Measurements from ENCODE around the gene CPN1. TPM values are rescaled to one million over a fixed set of nuclear protein-coding genes. Genes with fewer than 3 reads are reported as not detected.
A peak's percentile ranks its signal among the peaks of the same experiment; 100 is the strongest.
"Not testable (repeated sequence)": the region's sequence is repeated elsewhere in the genome, so short reads cannot be mapped to it uniquely, and the experiment has no call there.

Gene CPN1
- total RNA-seq, 2 donors from 2014 or later, result not detected

GRCh38 chr10:100085596-100085995 lies 3.9 kb upstream of the CPN1 start:
- DNase-seq (no peak), ATAC-seq (no peak)
- intact Hi-C loops (cut with DNase I, micrococcal nuclease), result no loop called here

- intact Hi-C loops (cut with DNase I, micrococcal nuclease), result no loop called here
- ATAC-seq, result no peak
- no peak for DNase-seq
These were observed 2.0 kb upstream of the CPN1 start for GRCh38 chr10:100083623-100084022.

- ATAC-seq; intact Hi-C loops (cut with DNase I, micrococcal nuclease): not testable (repeated sequence)
These were observed 607 bp upstream of the CPN1 start for GRCh38 chr10:100082276-100082675.

GRCh38 chr10:100076750-100077149 lies 4.9 kb downstream of the CPN1 start:
- ATAC-seq (no peak), DNase-seq (no peak)
- intact Hi-C loops (cut with DNase I, micrococcal nuclease), result no loop called here

More at GRCh38 chr10:100082276-100082675, 607 bp upstream of the CPN1 start:
- not testable (repeated sequence) for DNase-seq

GRCh38 chr10:100075426-100076220 lies 6.0 kb downstream of the CPN1 start:
- intact Hi-C loops (cut with DNase I, micrococcal nuclease), result no loop called here
- DNase-seq (no peak), ATAC-seq (no peak)

- intact Hi-C loops (cut with DNase I, micrococcal nuclease), result no loop called here
- no peak for ATAC-seq
These were observed 9.2 kb downstream of the CPN1 start for GRCh38 chr10:100072514-100072913.

GRCh38 chr10:100071529-100071928 lies 10.1 kb downstream of the CPN1 start:
- ATAC-seq, result no peak
- intact Hi-C loops (cut with DNase I, micrococcal nuclease), result no loop called here

More at GRCh38 chr10:100072514-100072913, 9.2 kb downstream of the CPN1 start:
- DNase-seq, result no peak

GRCh38 chr10:100067466-100067865 lies 14.2 kb downstream of the CPN1 start:
- DNase-seq, result no peak
- ATAC-seq, result no peak
- intact Hi-C loops (cut with DNase I, micrococcal nuclease), result no loop called here

More at GRCh38 chr10:100071529-100071928, 10.1 kb downstream of the CPN1 start:
- no peak for DNase-seq

- intact Hi-C loops (cut with DNase I, micrococcal nuclease), result no loop called here
- ATAC-seq (no peak), DNase-seq (no peak)
These were observed 16.5 kb downstream of the CPN1 start for GRCh38 chr10:100065084-100065660.

GRCh38 chr10:100061401-100061800 lies 20.3 kb downstream of the CPN1 start:
- ATAC-seq, result no peak

GRCh38 chr10:100057948-100058347 lies 23.7 kb downstream of the CPN1 start:
- intact Hi-C loops (cut with DNase I, micrococcal nuclease), result no loop called here
- DNase-seq, result no peak
- no peak for ATAC-seq

More at GRCh38 chr10:100061401-100061800, 20.3 kb downstream of the CPN1 start:
- intact Hi-C loops (cut with DNase I, micrococcal nuclease), result no loop called here
- DNase-seq, result no peak

- DNase-seq (no peak), ATAC-seq (no peak)
- intact Hi-C loops (cut with DNase I, micrococcal nuclease), result no loop called here
These were observed 27.8 kb downstream of the CPN1 start for GRCh38 chr10:100053686-100054460.

GRCh38 chr10:100046021-100046486 lies 35.6 kb downstream of the CPN1 start:
- intact Hi-C loops (cut with DNase I, micrococcal nuclease), result loop anchor here in 1 of 2 donors (5.0 kb wide), 1 partner anchor 199 kb away; no protein-coding TSS in a partner anchor
- ATAC-seq, result peak; percentile 85
- peak; percentile 70 to 94 for DNase-seq

GRCh38 chr10:100045592-100045991 lies 36.1 kb downstream of the CPN1 start:
- DNase-seq (no peak), ATAC-seq (no peak)
- intact Hi-C loops (cut with DNase I, micrococcal nuclease), result loop anchor here (2.0 to 5.0 kb wide), 2 partner anchors 198 to 201 kb away; no protein-coding TSS in a partner anchor

GRCh38 chr10:100043796-100044195 lies 37.9 kb downstream of the CPN1 start:
- DNase-seq (no peak), ATAC-seq (peak; percentile 41)
- intact Hi-C loops (cut with DNase I, micrococcal nuclease), result loop anchor here in 1 of 2 donors (2.0 kb wide), 1 partner anchor 199 kb away; no protein-coding TSS in a partner anchor

- ATAC-seq, result peak; percentile 63
- DNase-seq, result no peak
- intact Hi-C loops (cut with DNase I, micrococcal nuclease), result no loop called here
These were observed 38.3 kb downstream of the CPN1 start for GRCh38 chr10:100043344-100043743.

- intact Hi-C loops (cut with DNase I, micrococcal nuclease), result no loop called here
- ATAC-seq (no peak), DNase-seq (no peak)
These were observed 40.2 kb downstream of the CPN1 start for GRCh38 chr10:100041306-100042002.

GRCh38 chr10:100038561-100039071 lies 43.1 kb downstream of the CPN1 start:
- peak in 1 of 2 donors; percentile 36 for DNase-seq
- peak; percentile 85 for ATAC-seq
- intact Hi-C loops (cut with DNase I, micrococcal nuclease), result no loop called here

Data from left colon (tissue), 2 donors.